PFSK-1 (cell line): ENCODE data around the gene ANKRD42.
A peak's percentile ranks its signal among the peaks of the same experiment; 100 is the strongest.

Experiments
- FOXP2 ChIP-seq: optimal IDR thresholded peaks from 2 replicates; pipeline ENCODE3; 2011; ENCODE audit warnings: borderline replicate concordance, control low read depth, inconsistent platforms; ENCODE audit not compliant: insufficient read depth; ENCODE audit errors: extremely low read length, extremely low read depth
- POLR2AphosphoS5 ChIP-seq: IDR thresholded peaks from 2 replicates; pipeline ENCODE4 v1.6.1; 2012; ENCODE audit warnings: low read depth, mild to moderate bottlenecking, control low read depth, low read length, moderate library complexity
- SIN3A ChIP-seq: IDR thresholded peaks from 2 replicates; pipeline ENCODE4 v1.6.1; 2012; ENCODE audit warnings: mild to moderate bottlenecking, low read length, moderate library complexity, borderline replicate concordance; ENCODE audit not compliant: insufficient read depth
- TAF1 ChIP-seq: IDR thresholded peaks from 2 replicates; pipeline ENCODE4 v1.6.1; 2012; ENCODE audit warnings: low read length, control low read depth, borderline replicate concordance; ENCODE audit not compliant: insufficient read depth
- TF ChIP-seq, protein P1 (sequence below), 2 experiments: IDR thresholded peaks; 2 replicates each; pipeline versions ENCODE4 v1.6.1 to v1.8.0; 2011 to 2012; ENCODE audit warnings: low read depth in 2 of 2, low read length in 2 of 2, control low read depth in 1 of 2, inconsistent platforms in 1 of 2, mild to moderate bottlenecking in 1 of 2, moderate library complexity in 1 of 2; ENCODE audit not compliant: insufficient read depth in 1 of 2

Gene ANKRD42

GRCh38 chr11:83152264-83152663 is 41.2 kb upstream of the ANKRD42 start:
- no peak for TF ChIP-seq SIN3A
- TF ChIP-seq, protein P1, sequence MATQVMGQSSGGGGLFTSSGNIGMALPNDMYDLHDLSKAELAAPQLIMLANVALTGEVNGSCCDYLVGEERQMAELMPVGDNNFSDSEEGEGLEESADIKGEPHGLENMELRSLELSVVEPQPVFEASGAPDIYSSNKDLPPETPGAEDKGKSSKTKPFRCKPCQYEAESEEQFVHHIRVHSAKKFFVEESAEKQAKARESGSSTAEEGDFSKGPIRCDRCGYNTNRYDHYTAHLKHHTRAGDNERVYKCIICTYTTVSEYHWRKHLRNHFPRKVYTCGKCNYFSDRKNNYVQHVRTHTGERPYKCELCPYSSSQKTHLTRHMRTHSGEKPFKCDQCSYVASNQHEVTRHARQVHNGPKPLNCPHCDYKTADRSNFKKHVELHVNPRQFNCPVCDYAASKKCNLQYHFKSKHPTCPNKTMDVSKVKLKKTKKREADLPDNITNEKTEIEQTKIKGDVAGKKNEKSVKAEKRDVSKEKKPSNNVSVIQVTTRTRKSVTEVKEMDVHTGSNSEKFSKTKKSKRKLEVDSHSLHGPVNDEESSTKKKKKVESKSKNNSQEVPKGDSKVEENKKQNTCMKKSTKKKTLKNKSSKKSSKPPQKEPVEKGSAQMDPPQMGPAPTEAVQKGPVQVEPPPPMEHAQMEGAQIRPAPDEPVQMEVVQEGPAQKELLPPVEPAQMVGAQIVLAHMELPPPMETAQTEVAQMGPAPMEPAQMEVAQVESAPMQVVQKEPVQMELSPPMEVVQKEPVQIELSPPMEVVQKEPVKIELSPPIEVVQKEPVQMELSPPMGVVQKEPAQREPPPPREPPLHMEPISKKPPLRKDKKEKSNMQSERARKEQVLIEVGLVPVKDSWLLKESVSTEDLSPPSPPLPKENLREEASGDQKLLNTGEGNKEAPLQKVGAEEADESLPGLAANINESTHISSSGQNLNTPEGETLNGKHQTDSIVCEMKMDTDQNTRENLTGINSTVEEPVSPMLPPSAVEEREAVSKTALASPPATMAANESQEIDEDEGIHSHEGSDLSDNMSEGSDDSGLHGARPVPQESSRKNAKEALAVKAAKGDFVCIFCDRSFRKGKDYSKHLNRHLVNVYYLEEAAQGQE (IDR thresholded peaks at IDR 0.05; ENCODE audit: insufficient read depth in 1 of 2, low read depth in 2 of 2, low read length in 2 of 2): no peak
- no peak for TF ChIP-seq TAF1
- TF ChIP-seq POLR2AphosphoS5: no peak
- TF ChIP-seq FOXP2: no peak

- no peak for TF ChIP-seq POLR2AphosphoS5
- no peak for TF ChIP-seq FOXP2
- TF ChIP-seq SIN3A: no peak
- TF ChIP-seq, protein P1 (IDR thresholded peaks at IDR 0.05; ENCODE audit: insufficient read depth in 1 of 2, low read depth in 2 of 2, low read length in 2 of 2): no peak
- no peak for TF ChIP-seq TAF1
Measured at GRCh38 chr11:83153764-83154163, 39.7 kb upstream of the ANKRD42 start.

GRCh38 chr11:83156144-83156995 is 37.1 kb upstream of the ANKRD42 start:
- peak; percentile 25; the same call in 1 of the 2 replicates for TF ChIP-seq TAF1
- 0 out of 2 replicates have a peak, but pooled peaks have one; percentile 10 for TF ChIP-seq SIN3A
- no peak; the same call in 1 of the 2 replicates for TF ChIP-seq POLR2AphosphoS5
- TF ChIP-seq, protein P1 (IDR thresholded peaks at IDR 0.05; ENCODE audit: insufficient read depth in 1 of 2, low read depth in 2 of 2, low read length in 2 of 2): 0 out of 4 replicates have a peak, but pooled peaks of 1 of the 2 experiments have one; percentile 21
- no peak for TF ChIP-seq FOXP2

DNA sequence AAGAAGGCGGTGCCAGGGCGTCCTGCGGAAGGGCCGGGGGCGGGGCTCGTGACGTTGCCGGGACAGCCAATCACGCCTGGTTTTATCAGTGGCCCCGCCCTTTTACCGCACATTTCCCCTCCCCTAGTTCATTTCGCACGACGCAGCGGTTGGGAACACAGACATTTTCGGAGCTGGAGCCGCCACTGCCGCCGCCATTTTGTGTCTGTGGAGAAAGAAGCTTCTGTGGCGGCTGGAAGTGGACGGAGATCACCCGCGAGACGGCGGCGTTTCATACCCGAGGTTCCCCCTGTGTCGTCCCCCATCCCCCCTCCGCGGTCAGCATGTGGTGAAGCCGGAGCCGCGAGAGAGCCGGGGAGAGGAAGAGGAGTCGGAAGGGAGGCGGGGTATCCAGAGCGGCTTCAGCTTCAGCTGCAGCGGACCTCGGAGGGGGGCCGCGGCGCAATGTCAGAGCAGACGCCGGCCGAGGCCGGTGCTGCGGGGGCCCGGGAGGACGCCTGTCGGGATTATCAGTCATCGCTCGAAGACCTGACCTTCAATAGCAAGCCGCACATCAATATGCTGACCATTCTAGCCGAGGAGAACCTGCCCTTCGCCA is 36.4 kb upstream of the ANKRD42 start, which contains the start of gene PCF11:
TSS of gene PCF11 (plus strand) at position 136 of the 598 bp plus-strand sequence. CDS start at position 445, 309 bp downstream.
- TF ChIP-seq TAF1: peak; percentile 99
- TF ChIP-seq SIN3A: 0 out of 2 replicates have a peak, but pooled peaks have one; percentile 26
- peak; percentile 99 for TF ChIP-seq POLR2AphosphoS5
- TF ChIP-seq FOXP2: no peak
- TF ChIP-seq, protein P1 (IDR thresholded peaks at IDR 0.05; ENCODE audit: insufficient read depth in 1 of 2, low read depth in 2 of 2, low read length in 2 of 2): peak; percentile 45 to 72; a peak in 2 of 4 replicates
